ENCODE data around the gene METTL2B.
A peak's percentile ranks its signal among the peaks of the same experiment; 100 is the strongest.
"Not testable (repeated sequence)": the region's sequence is repeated elsewhere in the genome, so short reads cannot be mapped to it uniquely, and the experiment has no call there.

METTL2B gene

GRCh38 chr7:128537410-128537809 lies 60.9 kb downstream of the METTL2B start:
- Histone ChIP-seq H3K9ac (peak overlapping the region in 3 of 11 experiments; percentile 16 to 28 (median 18); a peak in 2 of 22 replicates), H3K36me3 (peaks cover 47 to 77% (median 66%) of the 10 kb centered on the region in 11 experiments), H3K27ac (peak overlapping the region in 4 of 11 experiments; percentile 34 to 58 (median 44); a peak in 8 of 22 replicates), H4K20me1 (peaks cover 43 to 96% (median 89%) of the 10 kb centered on the region in 11 experiments; a peak in 20 of 22 replicates), H3K4me1 (peaks cover 9 to 22% (median 13%) of the 10 kb centered on the region in 10 experiments; a peak in 19 of 20 replicates), H3K4me2 (peak overlapping the region in 4 of 11 experiments; percentile 14 to 34 (median 21); a peak in 3 of 22 replicates)
- not testable (repeated sequence) for H3K4me3 ChIP-seq; H3K27me3 ChIP-seq; H3K9me3 ChIP-seq (replicated peaks in 1 of 11)

GRCh38 chr7:128542530-128542929 lies 66.0 kb downstream of the METTL2B start:
- not testable (repeated sequence) for H3K9ac ChIP-seq; H3K27me3 ChIP-seq; H3K4me3 ChIP-seq; H3K9me3 ChIP-seq (replicated peaks in 1 of 11); H3K27ac ChIP-seq
- peaks cover 62 to 100% (median 86%) of the 10 kb centered on the region in 11 experiments; a peak in 21 of 22 replicates for H4K20me1 ChIP-seq
- H3K4me2 ChIP-seq = peak overlapping the region in 5 of 11 experiments; percentile 5 to 42 (median 29); a peak in 3 of 22 replicates
- H3K36me3 ChIP-seq = peaks cover 64 to 96% (median 88%) of the 10 kb centered on the region in 11 experiments
- H3K4me1 ChIP-seq = peaks cover 4 to 10% (median 8%) of the 10 kb centered on the region in 10 experiments; a peak in 14 of 20 replicates

GRCh38 chr7:128543300-128543699 lies 66.8 kb downstream of the METTL2B start:
- peaks cover 4 to 10% (median 8%) of the 10 kb centered on the region in 10 experiments; a peak in 14 of 20 replicates for H3K4me1 ChIP-seq
- H4K20me1 ChIP-seq = peaks cover 62 to 100% (median 87%) of the 10 kb centered on the region in 11 experiments; a peak in 21 of 22 replicates
- not testable (repeated sequence) for H3K27ac ChIP-seq; H3K9me3 ChIP-seq (replicated peaks in 1 of 11); H3K9ac ChIP-seq; H3K27me3 ChIP-seq; H3K4me3 ChIP-seq
- H3K36me3 ChIP-seq = peaks cover 72 to 99% (median 92%) of the 10 kb centered on the region in 11 experiments
- peak overlapping the region in 9 of 11 experiments; percentile 5 to 47 (median 29); a peak in 9 of 22 replicates for H3K4me2 ChIP-seq

- not testable (repeated sequence) for H3K9me3 ChIP-seq (replicated peaks in 1 of 11); H3K27ac ChIP-seq; H3K9ac ChIP-seq; H3K27me3 ChIP-seq; H3K4me3 ChIP-seq; H3K4me2 ChIP-seq
- H3K4me1 ChIP-seq = peaks cover 4 to 10% (median 8%) of the 10 kb centered on the region in 10 experiments; a peak in 14 of 20 replicates
- peaks cover 54 to 100% (median 84%) of the 10 kb centered on the region in 11 experiments; a peak in 21 of 22 replicates for H4K20me1 ChIP-seq
- H3K36me3 ChIP-seq = peaks cover 72 to 97% (median 81%) of the 10 kb centered on the region in 11 experiments
Measured at GRCh38 chr7:128546319-128546851, 69.8 kb downstream of the METTL2B start.

- H3K9me3 ChIP-seq (replicated peaks in 1 of 11) = no peaks in the 10 kb centered on the region
- peaks cover 56 to 93% (median 75%) of the 10 kb centered on the region in 11 experiments; a peak in 21 of 22 replicates for H4K20me1 ChIP-seq
- no peak overlapping the region for H3K4me3 ChIP-seq
- H3K4me2 ChIP-seq = no peak overlapping the region
- no peak overlapping the region for H3K9ac ChIP-seq
- H3K27ac ChIP-seq = no peak overlapping the region
- H3K4me1 ChIP-seq = no peaks in the 10 kb centered on the region
- TF ChIP-seq Cebpa-rat (IDR thresholded peaks at IDR 0.05) = no peak
- peaks cover 47 to 75% (median 60%) of the 10 kb centered on the region in 11 experiments for H3K36me3 ChIP-seq
- no peaks in the 10 kb centered on the region for H3K27me3 ChIP-seq
Measured at GRCh38 chr7:128550920-128551319, 74.4 kb downstream of the METTL2B start.

GRCh38 chr7:128554394-128554793 lies 77.8 kb downstream of the METTL2B start:
- Histone ChIP-seq H3K36me3 (peaks cover 27 to 55% (median 40%) of the 10 kb centered on the region in 11 experiments), H4K20me1 (peaks cover 51 to 91% (median 61%) of the 10 kb centered on the region in 11 experiments; a peak in 21 of 22 replicates)
- H3K4me2 ChIP-seq; H3K9ac ChIP-seq; H3K4me3 ChIP-seq; H3K27me3 ChIP-seq; H3K27ac ChIP-seq; H3K9me3 ChIP-seq (replicated peaks in 1 of 11); H3K4me1 ChIP-seq: not testable (repeated sequence)

Data from BLaER1 treated with 17β-estradiol and CSF1 and Interleukin-3, amounts not matched to agents 10 nM and 100 nM (cell line).